ENCODE data around the gene DBX2. TPM values are rescaled to one million over a fixed set of nuclear protein-coding genes. Genes with fewer than 3 reads are reported as not detected.
"Not testable (repeated sequence)": the region's sequence is repeated elsewhere in the genome, so short reads cannot be mapped to it uniquely, and the experiment has no call there.

Gene DBX2
- total RNA-seq, 1 experiment from 2014 or later: not detected

DNA sequence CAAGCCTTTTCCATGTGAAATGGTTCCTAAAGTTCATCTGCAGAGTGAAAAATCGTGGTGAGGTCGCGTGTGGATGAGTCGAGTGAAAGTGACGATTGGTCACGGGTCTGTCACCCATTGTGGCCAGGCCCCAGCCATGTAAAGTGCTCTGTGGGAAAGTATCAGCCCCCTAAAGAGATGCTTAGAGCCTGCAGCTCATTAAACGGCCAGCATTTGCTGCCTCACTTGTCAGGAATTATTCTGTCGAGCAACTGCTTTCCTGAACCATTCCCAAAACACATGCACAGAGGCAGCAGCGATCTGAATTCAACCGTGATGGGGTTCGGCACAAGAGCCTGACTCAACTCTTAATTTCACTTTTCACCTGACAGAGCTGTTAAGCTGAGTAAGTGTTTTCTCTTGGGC lies 16.0 kb downstream of the DBX2 start:
- no peak for DNase-seq (ENCODE audit: low read depth)
- in situ Hi-C loops (cut with HindIII; ENCODE audit: low pct_unique_long_range_greater_than_20kb, low sequenced_read_pairs): no loop called here

DNA sequence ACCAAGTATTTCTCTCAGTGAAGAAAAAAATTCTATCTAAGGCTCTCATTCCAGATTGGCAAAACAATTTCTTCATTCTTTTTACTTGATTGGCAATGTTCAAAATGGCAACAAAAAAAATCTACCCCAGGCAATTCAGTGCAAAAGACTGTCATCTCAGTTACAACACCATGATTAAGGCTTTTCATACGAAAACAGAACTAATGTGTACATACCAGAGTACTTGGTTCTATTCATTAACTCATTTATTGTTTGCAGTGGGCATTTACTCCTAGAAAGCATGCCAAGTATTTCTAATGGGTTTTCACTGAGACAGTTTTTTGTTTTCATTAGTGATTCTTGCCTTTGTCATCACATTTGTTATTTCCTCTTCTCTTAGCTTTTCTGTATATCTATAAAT lies 33.0 kb downstream of the DBX2 start:
- peak; percentile 3 for DNase-seq (ENCODE audit: low read depth)
- in situ Hi-C loops (cut with HindIII; ENCODE audit: low pct_unique_long_range_greater_than_20kb, low sequenced_read_pairs): no loop called here

GRCh38 chr12:45014396-45014795 lies 36.5 kb downstream of the DBX2 start:
- DNase-seq (ENCODE audit: low read depth): no peak
- in situ Hi-C loops (cut with HindIII; ENCODE audit: low pct_unique_long_range_greater_than_20kb, low sequenced_read_pairs): no loop called here

- in situ Hi-C loops (cut with HindIII; ENCODE audit: low pct_unique_long_range_greater_than_20kb, low sequenced_read_pairs): no loop called here
Measured at GRCh38 chr12:45012749-45013148, 38.1 kb downstream of the DBX2 start.

DNA sequence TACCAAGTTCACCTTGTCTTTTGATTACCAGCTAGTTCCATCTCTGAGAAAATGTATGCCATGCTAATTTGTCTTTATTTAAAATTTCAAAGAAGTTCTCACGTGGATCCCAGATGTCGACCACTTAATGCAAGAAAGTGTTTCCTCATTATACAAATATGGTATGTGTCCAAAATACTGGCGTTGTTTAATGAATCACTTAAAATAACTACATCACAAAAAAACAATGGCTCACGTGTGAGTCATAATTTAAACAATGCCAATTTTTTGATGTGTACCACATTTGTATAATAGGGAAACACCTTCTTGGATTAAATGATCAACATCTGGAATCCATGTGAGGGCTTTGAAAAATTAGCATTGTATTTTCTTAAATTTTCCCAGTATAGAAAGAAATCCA lies 40.8 kb downstream of the DBX2 start:
- in situ Hi-C loops (cut with HindIII; ENCODE audit: low pct_unique_long_range_greater_than_20kb, low sequenced_read_pairs): no loop called here
- DNase-seq (ENCODE audit: low read depth): no peak

More at GRCh38 chr12:45012749-45013148, 38.1 kb downstream of the DBX2 start:
- DNase-seq (ENCODE audit: low read depth): no peak

DNA sequence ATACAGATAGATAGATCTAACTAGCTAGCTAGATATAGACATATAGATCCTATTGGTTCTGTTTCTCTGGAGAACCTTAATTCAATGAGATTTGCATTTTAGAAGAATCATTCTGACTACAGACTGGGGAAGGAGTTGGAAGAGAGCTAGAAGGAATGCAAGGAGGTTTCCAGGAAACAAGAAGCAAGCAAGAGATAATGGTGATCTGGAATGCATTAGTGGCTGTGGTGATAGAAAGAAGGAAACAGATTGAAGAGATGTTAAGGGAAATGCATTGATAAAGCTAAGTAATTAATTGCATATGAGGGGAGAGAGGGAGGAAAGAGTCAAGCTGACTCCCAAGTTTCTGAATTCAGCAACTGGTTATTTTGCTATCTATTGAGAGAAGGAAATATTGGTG lies 42.7 kb downstream of the DBX2 start:
- in situ Hi-C loops (cut with HindIII; ENCODE audit: low pct_unique_long_range_greater_than_20kb, low sequenced_read_pairs): no loop called here
- DNase-seq (ENCODE audit: low read depth): no peak

DNA sequence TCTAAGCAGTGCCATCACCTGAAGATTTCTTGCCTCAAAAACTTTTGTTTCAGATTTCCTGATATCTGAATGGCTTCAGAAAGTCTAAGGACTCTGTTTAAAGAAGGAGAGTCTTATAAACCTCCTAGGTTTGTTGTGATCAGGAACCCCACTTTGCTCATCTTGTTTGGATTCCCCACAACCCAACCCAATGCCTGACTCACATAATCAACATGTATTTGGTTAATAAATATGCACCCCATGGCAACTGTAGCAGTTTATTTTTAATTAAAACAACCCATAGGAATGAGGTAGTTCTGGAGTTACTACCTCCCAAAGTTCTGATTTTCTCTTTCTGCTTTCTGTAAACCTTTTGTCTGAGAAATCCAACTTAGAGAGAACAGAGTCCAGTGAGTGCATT lies 51.5 kb downstream of the DBX2 start:
- in situ Hi-C loops (cut with HindIII; ENCODE audit: low pct_unique_long_range_greater_than_20kb, low sequenced_read_pairs): no loop called here

GRCh38 chr12:44993161-44993560 lies 57.7 kb downstream of the DBX2 start:
- DNase-seq (ENCODE audit: low read depth): no peak
- in situ Hi-C loops (cut with HindIII; ENCODE audit: low pct_unique_long_range_greater_than_20kb, low sequenced_read_pairs): no loop called here

More for the DNA sequence above, 51.5 kb downstream of the DBX2 start:
- DNase-seq (ENCODE audit: low read depth): no peak

- in situ Hi-C loops (cut with HindIII; ENCODE audit: low pct_unique_long_range_greater_than_20kb, low sequenced_read_pairs); DNase-seq (ENCODE audit: low read depth): not testable (repeated sequence)
Measured at GRCh38 chr12:44984863-44985262, 66.0 kb downstream of the DBX2 start.

DNA sequence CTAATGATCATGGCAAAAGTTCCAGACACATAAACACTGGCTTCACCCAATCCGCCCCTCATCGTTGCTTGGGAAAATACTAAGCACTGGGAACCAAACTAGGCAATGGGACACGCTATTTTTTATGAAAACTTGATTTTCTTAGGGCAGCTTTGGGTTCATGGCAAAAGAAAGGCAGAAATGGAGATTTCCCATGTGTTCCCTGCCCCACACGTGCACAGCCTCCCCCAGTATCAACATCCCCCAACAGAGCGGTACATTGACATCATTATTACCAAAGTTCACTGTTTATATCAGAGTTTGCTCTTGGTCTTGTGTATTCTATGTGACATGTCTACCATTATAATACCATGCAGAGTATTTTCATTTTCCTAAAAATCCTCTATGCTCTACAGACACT lies 71.0 kb downstream of the DBX2 start:
- DNase-seq (ENCODE audit: low read depth): no peak
- in situ Hi-C loops (cut with HindIII; ENCODE audit: low pct_unique_long_range_greater_than_20kb, low sequenced_read_pairs): no loop called here

GRCh38 chr12:44976246-44976645 lies 74.7 kb downstream of the DBX2 start:
- DNase-seq (ENCODE audit: low read depth): no peak

DNA sequence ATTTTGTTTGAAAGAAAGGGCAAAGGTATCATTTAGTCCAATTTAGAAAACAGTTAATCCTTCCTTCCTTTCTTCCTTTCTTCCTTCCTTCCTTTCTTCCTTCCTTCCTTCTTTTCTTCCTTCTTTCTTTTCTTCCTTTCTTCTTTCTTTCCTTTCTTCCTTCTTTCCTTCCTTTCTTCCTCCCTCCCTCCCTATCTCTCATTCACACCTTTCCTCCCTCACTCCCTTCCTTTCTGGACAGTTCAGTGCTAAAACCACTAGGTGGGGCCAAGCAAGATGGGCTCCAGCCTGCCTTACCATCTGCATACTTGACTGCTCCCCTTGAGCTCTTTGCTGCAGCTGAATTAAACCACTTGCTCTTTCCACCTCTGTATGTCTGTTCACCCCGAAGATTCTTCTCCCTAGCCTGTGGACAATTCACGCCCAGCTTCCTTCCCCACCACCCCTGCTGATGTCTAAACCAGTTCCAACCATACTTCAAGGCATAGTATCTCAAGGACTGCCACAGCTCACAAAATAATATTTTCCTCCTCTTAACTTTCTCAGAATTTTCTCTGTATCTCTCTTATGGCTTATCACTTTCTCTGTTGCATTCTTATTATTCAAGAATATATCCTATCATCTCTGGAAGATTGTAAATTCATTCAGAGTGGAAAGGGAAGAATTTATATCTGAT lies 78.0 kb downstream of the DBX2 start:
- in situ Hi-C loops (cut with HindIII; ENCODE audit: low pct_unique_long_range_greater_than_20kb, low sequenced_read_pairs): no loop called here
- no peak for DNase-seq (ENCODE audit: low read depth)

More at GRCh38 chr12:44976246-44976645, 74.7 kb downstream of the DBX2 start:
- in situ Hi-C loops (cut with HindIII; ENCODE audit: low pct_unique_long_range_greater_than_20kb, low sequenced_read_pairs): no loop called here

GRCh38 chr12:44968965-44969364 lies 81.9 kb downstream of the DBX2 start:
- in situ Hi-C loops (cut with HindIII; ENCODE audit: low pct_unique_long_range_greater_than_20kb, low sequenced_read_pairs): no loop called here
- no peak for DNase-seq (ENCODE audit: low read depth)

Other genes starting within 250 kb of the DBX2 start
- gene NELL2, start 174.8 kb downstream of the DBX2 start, total RNA-seq (2014; rRNA removed; shearing (Covaris generic); ENCODE audit: low replicate concordance): 6.7 and 15.8 TPM in 2 replicates
- gene ANO6, start 165.0 kb upstream of the DBX2 start, total RNA-seq (2014; rRNA removed; shearing (Covaris generic); ENCODE audit: low replicate concordance): 51.6 and 57.9 TPM in 2 replicates